SK-N-SH treated with all-trans-retinoic acid at 6 μM for 48 hours (cell line): ENCODE results near the gene PTPMT1.

Experiments used
- ARNTL ChIP-seq: fragments of 450-650 bp; formaldehyde crosslinking; IDR thresholded peaks from 2 replicates; pipeline ENCODE4 v1.5.0; 2020; ENCODE audit warnings: low read depth, mild to moderate bottlenecking, moderate library complexity, borderline replicate concordance
- POU6F1 ChIP-seq: fragments of 250-450 bp; sonication (Bioruptor Pico); IDR thresholded peaks from 2 replicates; pipeline ENCODE4 v1.8.0; 2021; ENCODE audit warnings: low read depth, mild to moderate bottlenecking, moderate library complexity, borderline replicate concordance
- TSHZ2 ChIP-seq: fragments of 250-450 bp; sonication (Bioruptor Pico); IDR thresholded peaks from 2 replicates; pipeline ENCODE4 v1.5.0; 2020; ENCODE audit warnings: mild to moderate bottlenecking, moderate library complexity
- ZFP30 ChIP-seq: fragments of 450-650 bp; formaldehyde crosslinking; IDR thresholded peaks from 2 replicates; pipeline ENCODE4 v1.5.0; 2022; ENCODE audit warnings: mild to moderate bottlenecking, moderate library complexity
- ZNF565 ChIP-seq: fragments of 450-650 bp; formaldehyde crosslinking; conservative IDR thresholded peaks from 2 replicates; pipeline ENCODE4 v1.5.0; 2020; ENCODE audit warnings: low read depth, mild to moderate bottlenecking, moderate library complexity
- ZNF70 ChIP-seq: fragments of 450-650 bp; formaldehyde crosslinking; IDR thresholded peaks from 2 replicates; pipeline ENCODE4 v1.5.0; 2020; ENCODE audit warnings: mild to moderate bottlenecking, moderate library complexity

- no peak for TF ChIP-seq ZFP30 (CRISPR knock-in tag)
- no peak for TF ChIP-seq POU6F1
- no peak for TF ChIP-seq ZNF565 (CRISPR knock-in tag)
- TF ChIP-seq ARNTL (CRISPR knock-in tag): no peak
- TF ChIP-seq ZNF70 (CRISPR knock-in tag): no peak
- no peak for TF ChIP-seq TSHZ2
These were observed 14.3 kb upstream of the PTPMT1 start for GRCh38 chr11:47551086-47551485.
